ENCODE data around the gene TFPT. TPM values are rescaled to one million over a fixed set of nuclear protein-coding genes. Genes with fewer than 3 reads are reported as not detected.

Gene TFPT
- total and polyA plus RNA-seq, 2 of the 13 experiments (the other 11 are each of a cell fraction or from before 2014, with no cell fraction given): 8.4 to 10.7 TPM

- Histone ChIP-seq H3K9ac (ENCODE audit: insufficient read depth, low read depth, low read length) (peak overlapping the region; percentile 31; the same call in 1 of the 2 replicates), H4K20me1 (ENCODE audit: insufficient read depth, low read length) (no peaks in the 10 kb centered on the region), H3K79me2 (ENCODE audit: insufficient read depth, low read length) (no peaks in the 10 kb centered on the region), H2AFZ (ENCODE audit: low read length) (no peak overlapping the region), H3K36me3 (replicated peaks in 1 of 2; ENCODE audit: control insufficient read depth in 1 of 2, insufficient read depth in 2 of 2, low read length in 2 of 2) (no peaks in the 10 kb centered on the region), H3K4me1 (ENCODE audit: insufficient read depth, low read length) (peaks cover 18% of the 10 kb centered on the region), H3K27me3 (ENCODE audit: control insufficient read depth in 1 of 2, insufficient read depth in 2 of 2, low read length in 2 of 2) (peaks cover 0 to 16% of the 10 kb centered on the region in 2 experiments; a peak in 1 of 5 replicates), H3K9me3 (ENCODE audit: low read length) (no peaks in the 10 kb centered on the region), H3K27ac (ENCODE audit: extremely low read length, insufficient read depth, low read length) (no peak overlapping the region), H3K4me3 (replicated peaks in 1 of 3; ENCODE audit: insufficient read depth in 1 of 3, low read depth in 2 of 3, low read length in 3 of 3) (peak overlapping the region; percentile 47 to 66 (median 62)), H3K4me2 (ENCODE audit: low read depth, low read length) (peak overlapping the region; percentile 90)
- 3% methylated on average over 14 of the region's 14 CpGs for WGBS (ENCODE audit: low lambda C conversion rate)
- ATAC-seq (peak; percentile 55), FAIRE-seq (no peak), DNase-seq (ENCODE audit: low spot score) (no peak)
- intact Hi-C loops (cut with micrococcal nuclease; ENCODE audit: unreplicated experiment) (no loop called here), in situ Hi-C loops (cut with HindIII; ENCODE audit: extremely low pct_ligation_motif_present, low pct_unique_long_range_greater_than_20kb) (no loop called here)
- ChIA-PET POLR2A (interaction anchor here (1.4 to 2.5 kb wide), 2 partner anchors 19 to 40 kb away, joined by 5 to 9 read pairs; partner anchors contain the start of genes CNOT3, PRPF31 and TFPT), CTCF (ENCODE audit: low intra/inter-chr PET ratio, low total read pairs) (no interaction called here)
- 0 out of 2 replicates have a peak, but pooled peaks have one; percentile 22 for TF ChIP-seq PATZ1 (CRISPR knock-in tag; IDR thresholded peaks at IDR 0.05)
- peak; percentile 64; the same call in 1 of the 2 replicates for TF ChIP-seq ZNF710 (CRISPR knock-in tag; IDR thresholded peaks at IDR 0.05; ENCODE audit: borderline replicate concordance)
- no peak for TF ChIP-seq GLI4 (CRISPR knock-in tag; IDR thresholded peaks at IDR 0.05; ENCODE audit: borderline replicate concordance)
- TF ChIP-seq SMC3 (IDR thresholded peaks at IDR 0.05; ENCODE audit: low read length): no peak
- peak; percentile 46 for TF ChIP-seq CTCF (CRISPR knock-in tag; IDR thresholded peaks at IDR 0.05)
- TF ChIP-seq ZNF770 (CRISPR knock-in tag; IDR thresholded peaks at IDR 0.05): peak; percentile 65; the same call in 1 of the 2 replicates
- 0 out of 2 replicates have a peak, but pooled peaks have one; percentile 12 for TF ChIP-seq SP5 (CRISPR knock-in tag; IDR thresholded peaks at IDR 0.05; ENCODE audit: borderline replicate concordance, low read depth)
- no TSS peak for BruUV-seq (replicated peaks)
These were observed 18.8 kb downstream of the TFPT start for GRCh38 chr19:54096617-54097106.
